Hepatocyte (in vitro differentiated cells): ENCODE data around the gene PNPLA7. TPM values are rescaled to one million over a fixed set of nuclear protein-coding genes. Genes with fewer than 3 reads are reported as not detected.

Source experiments
- DNase-seq: peaks from one replicate; pipeline ENCODE4 v3.0.0-alpha.2; 2016; ENCODE audit warnings: low spot score
- H2AFZ ChIP-seq: fragments of 200-600 bp; sonication (generic); 2 replicates; pipeline ENCODE4 v1.6.0; 2016; ENCODE audit warnings: antibody characterized with exemption, mild to moderate bottlenecking
- H3K27ac ChIP-seq: fragments of 200-600 bp; sonication (generic); 2 replicates; pipeline ENCODE4 v1.5.1; 2016; ENCODE audit warnings: mild to moderate bottlenecking
- H3K27me3 ChIP-seq: fragments of 200-600 bp; sonication (generic); 2 replicates; pipeline ENCODE4 v1.6.1; 2016
- H3K36me3 ChIP-seq: fragments of 200-600 bp; sonication (generic); replicated peaks from 2 replicates; pipeline ENCODE4 v1.5.1; 2016; ENCODE audit warnings: low read depth; ENCODE audit not compliant: insufficient read depth
- H3K4me1 ChIP-seq: fragments of 200-600 bp; sonication (generic); 2 replicates; pipeline ENCODE4 v1.5.1; 2016; ENCODE audit warnings: mild to moderate bottlenecking, moderate library complexity; ENCODE audit not compliant: insufficient read depth
- H3K4me2 ChIP-seq: fragments of 200-600 bp; sonication (generic); 2 replicates; pipeline ENCODE4 v1.6.0; 2016
- H3K4me3 ChIP-seq: fragments of 200-600 bp; sonication (generic); 2 replicates; pipeline ENCODE4 v1.5.1; 2016; ENCODE audit warnings: mild to moderate bottlenecking
- H3K79me2 ChIP-seq: fragments of 200-600 bp; sonication (generic); 2 replicates; pipeline ENCODE4 v1.6.0; 2017; ENCODE audit warnings: mild to moderate bottlenecking
- H3K9me2 ChIP-seq: fragments of 200-600 bp; sonication (generic); replicated peaks from 2 replicates; pipeline ENCODE4 v1.6.0; 2017; ENCODE audit warnings: mild to moderate bottlenecking; ENCODE audit not compliant: insufficient read depth
- H3K9me3 ChIP-seq: fragments of 200-600 bp; sonication (generic); 2 replicates; pipeline ENCODE4 v1.5.1; 2016; ENCODE audit warnings: low read depth, mild to moderate bottlenecking
- H4K20me1 ChIP-seq: fragments of 200-600 bp; sonication (generic); 2 replicates; pipeline ENCODE4 v1.6.0; 2016; ENCODE audit warnings: mild to moderate bottlenecking; ENCODE audit not compliant: insufficient read depth, poor library complexity, severe bottlenecking
- CTCF ChIP-seq: fragments of 200-600 bp; sonication (generic); IDR thresholded peaks from 2 replicates; pipeline ENCODE4 v1.5.1; 2016; ENCODE audit warnings: antibody characterized with exemption, mild to moderate bottlenecking; ENCODE audit not compliant: poor library complexity
- EZH2 ChIP-seq: fragments of 200-600 bp; sonication (generic); IDR thresholded peaks from 2 replicates; pipeline ENCODE4 v1.6.1; 2016; ENCODE audit warnings: antibody characterized with exemption, mild to moderate bottlenecking, borderline replicate concordance
- EZH2phosphoT487 ChIP-seq: fragments of 200-600 bp; sonication (generic); IDR thresholded peaks from one replicate; pipeline ENCODE4 v1.6.1; 2018; ENCODE audit warnings: antibody characterized with exemption, mild to moderate bottlenecking, low read depth, moderate library complexity; ENCODE audit not compliant: unreplicated experiment, severe bottlenecking
- WGBS: methylation state at CpG from one replicate; pipeline ENCODE4 v1.1.6; 2016; ENCODE audit warnings: low lambda C conversion rate; ENCODE audit errors: missing lambda C conversion rate; 5-methylcytosine and 5-hydroxymethylcytosine counted together
- polyA plus RNA-seq: library from polyadenylated mRNA; unstranded; fragments of >200 nt; fragmentation: Nextera tagmentation; extraction: Ambion mirVana; gene quantifications from 2 replicates; pipeline ENCODE4 v1.2.1, GENCODE V29; 2016
- total RNA-seq: library from RNA; depleted of rRNA; stranded (reverse); fragments of >200 nt; gene quantifications from 2 replicates; pipeline ENCODE4 v1.2.3, GENCODE V29; 2014

The PNPLA7 gene
- total and polyA plus RNA-seq, 2 experiments from 2014 or later: 0.62 to 0.77 TPM

- H3K4me2 ChIP-seq: peak within 1 kb of the TSS; percentile 81
- TF ChIP-seq CTCF (peak; percentile 98), EZH2 (no peak)
- H3K9me2 ChIP-seq: no peaks in the 10 kb centered on the region
- peak within 1 kb of the TSS; percentile 91 for H3K4me3 ChIP-seq
- WGBS: 7% methylated on average over 53 of the region's 82 CpGs
- H3K9me3 ChIP-seq: no peaks in the 10 kb centered on the region
- peak within 1 kb of the TSS; percentile 84 for H3K27ac ChIP-seq
- H3K4me1 ChIP-seq: peaks cover 15% of the 10 kb centered on the region
- H4K20me1 ChIP-seq: no peaks in the 10 kb centered on the region
- H3K27me3 ChIP-seq: no peaks in the 10 kb centered on the region
- DNase-seq: peak; percentile 97
- peaks cover 32% of the 10 kb centered on the region for H3K79me2 ChIP-seq
- H3K36me3 ChIP-seq: no peaks in the 10 kb centered on the region
- H2AFZ ChIP-seq: peak within 1 kb of the TSS; percentile 87
Observed at GRCh38 chr9:137578518-137579258, 28.5 kb upstream of the PNPLA7 start, which contains the start of gene DPH7. Gene DPH7, minus strand, starts transcription at chr9:137578925. Its CDS starts 148 bp downstream, at chr9:137578777.

GRCh38 chr9:137575716-137576411, 25.7 kb upstream of the PNPLA7 start:
- peaks cover 15% of the 10 kb centered on the region for H3K4me1 ChIP-seq
- no peak for DNase-seq
- no peak overlapping the region for H2AFZ ChIP-seq
- peaks cover 35% of the 10 kb centered on the region for H3K79me2 ChIP-seq
- H3K4me2 ChIP-seq: no peak overlapping the region
- no peak for TF ChIP-seq EZH2phosphoT487
- no peak for TF ChIP-seq CTCF
- TF ChIP-seq EZH2: no peak
- no peak overlapping the region for H3K27ac ChIP-seq
- H3K36me3 ChIP-seq: no peaks in the 10 kb centered on the region
- H3K9me2 ChIP-seq: no peaks in the 10 kb centered on the region
- H4K20me1 ChIP-seq: no peaks in the 10 kb centered on the region
- 95% methylated on average over 12 of the region's 12 CpGs for WGBS
- no peaks in the 10 kb centered on the region for H3K9me3 ChIP-seq
- no peak overlapping the region for H3K4me3 ChIP-seq
- H3K27me3 ChIP-seq: no peaks in the 10 kb centered on the region

- Histone ChIP-seq H3K79me2 (peaks cover 35% of the 10 kb centered on the region), H3K36me3 (no peaks in the 10 kb centered on the region), H3K27ac (no peak overlapping the region), H3K4me3 (no peak overlapping the region), H3K9me3 (no peaks in the 10 kb centered on the region), H4K20me1 (no peaks in the 10 kb centered on the region), H3K27me3 (no peaks in the 10 kb centered on the region), H3K4me2 (no peak overlapping the region), H3K4me1 (peaks cover 15% of the 10 kb centered on the region), H3K9me2 (no peaks in the 10 kb centered on the region), H2AFZ (no peak overlapping the region)
- TF ChIP-seq EZH2 (no peak), EZH2phosphoT487 (no peak), CTCF (no peak)
- DNase-seq: no peak
- 92% methylated on average over 9 of the region's 9 CpGs for WGBS
Observed at GRCh38 chr9:137575364-137575715, 25.1 kb upstream of the PNPLA7 start.
